HCT116 (cell line): Measurements from ENCODE around the gene CCDC134.

ENCODE experiments used
- EZH2 ChIP-seq: fragments of 200-600 bp; sonication (generic); IDR thresholded peaks from 2 replicates; pipeline ENCODE4 v1.6.1; 2017; ENCODE audit warnings: antibody characterized with exemption, mixed run types
- POLR2A ChIP-seq: IDR thresholded peaks from 2 replicates; pipeline ENCODE4 v1.7.0; 2011; ENCODE audit warnings: borderline replicate concordance; ENCODE audit not compliant: insufficient read depth, insufficient read length; ENCODE audit errors: extremely low read depth
- POLR2AphosphoS5 ChIP-seq: IDR thresholded peaks from 2 replicates; pipeline ENCODE4 v1.6.1; 2011; ENCODE audit warnings: mild to moderate bottlenecking, low read depth, low read length, moderate library complexity
- RAD21 ChIP-seq: IDR thresholded peaks from 2 replicates; pipeline ENCODE4 v1.6.1; 2012; ENCODE audit warnings: low read depth, mild to moderate bottlenecking
- SRF ChIP-seq: IDR thresholded peaks from 2 replicates; pipeline ENCODE4 v1.6.1; 2012; ENCODE audit warnings: low read depth
- ZFX ChIP-seq: fragments of 450-650 bp; IDR thresholded peaks from 2 replicates; pipeline ENCODE4 v1.6.1; 2017
- ZNF274 ChIP-seq: fragments of 200-500 bp; sonication (Bioruptor generic); IDR thresholded peaks from 2 replicates; pipeline ENCODE4 v1.6.1; 2014; ENCODE audit warnings: mild to moderate bottlenecking, low read depth, low read length, inconsistent platforms
- TF ChIP-seq, protein P1 (sequence below): IDR thresholded peaks from 2 replicates; pipeline ENCODE4 v1.6.1; 2012
- TF ChIP-seq, protein P2 (sequence below), 3 experiments: fragments of 200-600 bp in 1 of 3; sonication (generic) in 1 of 3; IDR thresholded peaks in 2 of 3; conservative IDR thresholded peaks in 1 of 3; 2 replicates each; pipeline ENCODE4 v1.5.1; 2012 to 2017; ENCODE audit warnings: low read depth in 2 of 3, low read length in 2 of 3, antibody characterized with exemption in 1 of 3, borderline replicate concordance in 1 of 3, control low read depth in 1 of 3, mild to moderate bottlenecking in 1 of 3, mixed read lengths in 1 of 3, mixed run types in 1 of 3, moderate library complexity in 1 of 3; ENCODE audit not compliant: insufficient read depth in 1 of 3
- TF ChIP-seq, protein P3 (sequence below): IDR thresholded peaks from 2 replicates; pipeline ENCODE4 v1.6.1; 2011; ENCODE audit warnings: mild to moderate bottlenecking, low read length, moderate library complexity; ENCODE audit not compliant: insufficient replicate concordance; ENCODE audit errors: extremely low read depth

DNA sequence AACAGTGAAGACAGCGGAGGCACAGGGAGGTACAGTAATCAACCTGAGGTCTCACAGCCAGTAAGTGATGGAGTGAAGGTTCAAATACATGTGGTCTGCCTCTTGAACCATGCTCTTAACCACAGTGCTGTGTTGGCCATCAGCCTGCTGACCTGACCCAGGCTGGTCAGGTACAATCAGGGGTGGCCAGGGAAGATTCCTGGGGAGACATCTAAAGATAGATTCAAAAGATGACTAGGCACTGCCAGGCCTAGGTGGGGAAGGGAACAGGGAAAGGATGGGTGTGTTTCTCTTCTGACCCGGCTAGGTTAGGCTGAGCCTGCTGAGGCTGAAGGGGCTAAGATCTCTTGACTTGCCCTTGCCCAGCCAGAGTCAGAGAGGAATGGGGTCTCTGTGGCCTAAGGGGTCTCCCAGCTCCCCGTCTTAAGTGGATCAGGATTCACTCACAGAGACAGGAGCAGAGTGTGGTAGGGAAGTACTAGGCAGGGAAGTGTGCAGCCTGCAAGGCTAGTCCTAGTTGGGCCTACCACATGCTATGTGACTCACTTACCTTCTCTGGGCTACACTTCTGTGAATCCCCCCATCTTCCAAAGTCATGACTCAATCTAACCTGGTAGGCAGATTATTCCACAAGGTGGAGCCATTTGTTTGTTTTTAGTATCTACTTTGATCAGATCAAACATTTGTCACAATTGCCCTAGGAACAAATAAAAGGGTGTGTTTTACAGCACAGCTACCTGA lies 22.0 kb downstream of the CCDC134 start:
- TF ChIP-seq EZH2: no peak
- no peak for TF ChIP-seq ZFX
- TF ChIP-seq, protein P1, sequence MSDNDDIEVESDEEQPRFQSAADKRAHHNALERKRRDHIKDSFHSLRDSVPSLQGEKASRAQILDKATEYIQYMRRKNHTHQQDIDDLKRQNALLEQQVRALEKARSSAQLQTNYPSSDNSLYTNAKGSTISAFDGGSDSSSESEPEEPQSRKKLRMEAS: no peak
- TF ChIP-seq RAD21: peak; percentile 77
- TF ChIP-seq, protein P2, sequence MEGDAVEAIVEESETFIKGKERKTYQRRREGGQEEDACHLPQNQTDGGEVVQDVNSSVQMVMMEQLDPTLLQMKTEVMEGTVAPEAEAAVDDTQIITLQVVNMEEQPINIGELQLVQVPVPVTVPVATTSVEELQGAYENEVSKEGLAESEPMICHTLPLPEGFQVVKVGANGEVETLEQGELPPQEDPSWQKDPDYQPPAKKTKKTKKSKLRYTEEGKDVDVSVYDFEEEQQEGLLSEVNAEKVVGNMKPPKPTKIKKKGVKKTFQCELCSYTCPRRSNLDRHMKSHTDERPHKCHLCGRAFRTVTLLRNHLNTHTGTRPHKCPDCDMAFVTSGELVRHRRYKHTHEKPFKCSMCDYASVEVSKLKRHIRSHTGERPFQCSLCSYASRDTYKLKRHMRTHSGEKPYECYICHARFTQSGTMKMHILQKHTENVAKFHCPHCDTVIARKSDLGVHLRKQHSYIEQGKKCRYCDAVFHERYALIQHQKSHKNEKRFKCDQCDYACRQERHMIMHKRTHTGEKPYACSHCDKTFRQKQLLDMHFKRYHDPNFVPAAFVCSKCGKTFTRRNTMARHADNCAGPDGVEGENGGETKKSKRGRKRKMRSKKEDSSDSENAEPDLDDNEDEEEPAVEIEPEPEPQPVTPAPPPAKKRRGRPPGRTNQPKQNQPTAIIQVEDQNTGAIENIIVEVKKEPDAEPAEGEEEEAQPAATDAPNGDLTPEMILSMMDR (IDR thresholded peaks at IDR 0.05 in 2 of 3, conservative IDR thresholded peaks at IDR 0.05 in 1 of 3; ENCODE audit: borderline replicate concordance in 1 of 3, insufficient read depth in 1 of 3, low read depth in 2 of 3, low read length in 2 of 3): peak; percentile 46 to 68 (median 65); a peak in 5 of 6 replicates
- TF ChIP-seq ZNF274: no peak
- TF ChIP-seq POLR2A: no peak
- TF ChIP-seq SRF: no peak
- TF ChIP-seq, protein P3, sequence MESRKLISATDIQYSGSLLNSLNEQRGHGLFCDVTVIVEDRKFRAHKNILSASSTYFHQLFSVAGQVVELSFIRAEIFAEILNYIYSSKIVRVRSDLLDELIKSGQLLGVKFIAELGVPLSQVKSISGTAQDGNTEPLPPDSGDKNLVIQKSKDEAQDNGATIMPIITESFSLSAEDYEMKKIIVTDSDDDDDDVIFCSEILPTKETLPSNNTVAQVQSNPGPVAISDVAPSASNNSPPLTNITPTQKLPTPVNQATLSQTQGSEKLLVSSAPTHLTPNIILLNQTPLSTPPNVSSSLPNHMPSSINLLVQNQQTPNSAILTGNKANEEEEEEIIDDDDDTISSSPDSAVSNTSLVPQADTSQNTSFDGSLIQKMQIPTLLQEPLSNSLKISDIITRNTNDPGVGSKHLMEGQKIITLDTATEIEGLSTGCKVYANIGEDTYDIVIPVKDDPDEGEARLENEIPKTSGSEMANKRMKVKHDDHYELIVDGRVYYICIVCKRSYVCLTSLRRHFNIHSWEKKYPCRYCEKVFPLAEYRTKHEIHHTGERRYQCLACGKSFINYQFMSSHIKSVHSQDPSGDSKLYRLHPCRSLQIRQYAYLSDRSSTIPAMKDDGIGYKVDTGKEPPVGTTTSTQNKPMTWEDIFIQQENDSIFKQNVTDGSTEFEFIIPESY: no peak
- no peak for TF ChIP-seq POLR2AphosphoS5
